22Rv1 (cell line): ENCODE results near the gene KARS1.
A peak's percentile ranks its signal among the peaks of the same experiment; 100 is the strongest.

ENCODE experiments used
- H3K27ac ChIP-seq: fragments of 450-650 bp; 2 replicates; pipeline ENCODE4 v1.5.1; 2017
- CTCF ChIP-seq: fragments of 450-650 bp; IDR thresholded peaks from 2 replicates; pipeline ENCODE4 v1.5.1; 2017; ENCODE audit warnings: mild to moderate bottlenecking
- ZFX ChIP-seq: fragments of 450-650 bp; IDR thresholded peaks from 2 replicates; pipeline ENCODE4 v1.6.1; 2017; ENCODE audit warnings: antibody characterized with exemption, borderline replicate concordance

Gene KARS1

GRCh38 chr16:75647492-75648264, at the start of gene KARS1, which contains the start of gene TERF2IP:
TSS of gene KARS1 (minus strand) at chr16:75647665. CDS start at chr16:75647639, 26 bp downstream.
TSS of gene TERF2IP (plus strand) at chr16:75647773. CDS start at chr16:75647883, 110 bp downstream.
- H3K27ac ChIP-seq: peak within 1 kb of the TSS; percentile 95

GRCh38 chr16:75695708-75696107, 48.2 kb upstream of the KARS1 start:
- TF ChIP-seq ZFX (no peak), CTCF (peak; percentile 54)
- H3K27ac ChIP-seq: no peak overlapping the region; the same call in 1 of the 2 replicates

More at GRCh38 chr16:75647492-75648264, at the start of gene KARS1, which contains the start of gene TERF2IP:
- TF ChIP-seq CTCF (no peak), ZFX (no peak)

- H3K27ac ChIP-seq: no peak overlapping the region
- TF ChIP-seq ZFX: no peak
- TF ChIP-seq CTCF: no peak
These were observed 39.9 kb upstream of the KARS1 start for GRCh38 chr16:75687361-75687760.

- TF ChIP-seq CTCF (no peak), ZFX (no peak)
- H3K27ac ChIP-seq: no peak overlapping the region
These were observed 34.8 kb upstream of the KARS1 start for GRCh38 chr16:75682308-75682707.

- no peak overlapping the region for H3K27ac ChIP-seq
- TF ChIP-seq ZFX (no peak), CTCF (no peak)
These were observed 31.9 kb upstream of the KARS1 start for GRCh38 chr16:75679366-75679765.

- no peak within 1 kb of the TSS for H3K27ac ChIP-seq
- TF ChIP-seq CTCF (no peak), ZFX (no peak)
These were observed 29.4 kb upstream of the KARS1 start, which contains the start of gene CPHXL2 for GRCh38 chr16:75676909-75677308. TSS of gene CPHXL2 (minus strand) at chr16:75677009. CDS start at chr16:75676999, 10 bp downstream.

GRCh38 chr16:75667503-75667902, 20.0 kb upstream of the KARS1 start:
- no peak for TF ChIP-seq CTCF
- no peak for TF ChIP-seq ZFX
- H3K27ac ChIP-seq: no peak overlapping the region
